Kidney (tissue), 14 donors: ENCODE data around the gene CCAR1. TPM values are rescaled to one million over a fixed set of nuclear protein-coding genes. Genes with fewer than 3 reads are reported as not detected.

Source experiments
- DNase-seq, 5 donors: peaks; one replicate each; pipeline ENCODE4 v3.0.0-alpha.2; 2013 to 2020
- FAIRE-seq: peaks from 2 replicates; lab custom pipeline; 2012; peaks lifted over from hg19 to GRCh38; lab: Jason Lieb, UNC
- H3K27ac ChIP-seq, 2 donors: one replicate each; pipeline ENCODE4 v1.7.0; 2013; ENCODE audit warnings: low read depth in 2 of 2, low read length in 2 of 2, inconsistent platforms in 1 of 2
- H3K27me3 ChIP-seq: one replicate; pipeline ENCODE4 v1.7.1; 2013; ENCODE audit warnings: low read length, inconsistent platforms; ENCODE audit not compliant: control insufficient read depth, insufficient read depth
- H3K36me3 ChIP-seq, 3 donors: one replicate each; pipeline versions ENCODE4 v1.7.0 to v1.7.1; 2013; ENCODE audit warnings: low read length in 3 of 3, control low read depth in 1 of 3, inconsistent platforms in 1 of 3; ENCODE audit not compliant: insufficient read depth in 3 of 3, control insufficient read depth in 2 of 3
- H3K4me1 ChIP-seq, 3 donors: one replicate each; pipeline versions ENCODE4 v1.7.0 to v1.7.1; 2013; ENCODE audit warnings: low read length in 3 of 3, inconsistent platforms in 1 of 3, low read depth in 1 of 3; ENCODE audit not compliant: control insufficient read depth in 2 of 3, insufficient read depth in 2 of 3
- H3K4me3 ChIP-seq, 3 donors: one replicate each; pipeline versions ENCODE4 v1.7.0 to v1.8.1; 2013; ENCODE audit warnings: low read length in 3 of 3, control low read depth in 1 of 3, inconsistent platforms in 1 of 3
- H3K9ac ChIP-seq, 3 donors: one replicate each; pipeline versions ENCODE4 v1.7.0 to v1.7.1; 2013; ENCODE audit warnings: low read length in 3 of 3, control low read depth in 1 of 3, inconsistent platforms in 1 of 3
- H3K9me3 ChIP-seq, 3 donors: one replicate each; pipeline versions ENCODE4 v1.7.0 to v1.7.1; 2013; ENCODE audit warnings: low read length in 3 of 3, control low read depth in 1 of 3, inconsistent platforms in 1 of 3; ENCODE audit not compliant: control insufficient read depth in 2 of 3, insufficient read depth in 1 of 3
- intact Hi-C: fragments of 100-400 bp; cut with DNase I; formaldehyde crosslinking; loops from one replicate; pipeline ENCODE4 v1.11.1; 2022
- polyA plus RNA-seq: library from polyadenylated mRNA; stranded (reverse); fragments of 350-450 nt; fragmentation: Illumina TruSeq; extraction: RNeasy Lipid Tissue Mini Kit (QIAGEN cat#74804); gene quantifications from one replicate; pipeline ENCODE4 v1.2.3, GENCODE V29; 2014; ENCODE audit warnings: low read depth, low replicate concordance; ENCODE audit not compliant: insufficient read depth
- total RNA-seq: library from RNA; stranded (reverse); fragmentation: NEBNext Ultra II Directional; extraction: Animal tissue kit (Norgen Biotek cat#: 25700); gene quantifications from one replicate; pipeline ENCODE4 v1.2.1, GENCODE V29; 2021
- TF ChIP-seq, protein P1 (sequence below): IDR thresholded peaks from 3 replicates; pipeline ENCODE4 v1.5.1; 2012; ENCODE audit warnings: mild to moderate bottlenecking, moderate library complexity, borderline replicate concordance; ENCODE audit not compliant: insufficient read depth; ENCODE audit errors: extremely low read depth
- donor health status: control.
- donor health status: control.
- donor health status: control.
- donor health status: control.
- donor health status: control.
- donor health status: DM: yes; HTN: yes; CAD: no.
- donor health status: Normal renal cell carcinoma (clear cell type).

CCAR1 gene
- total and polyA plus RNA-seq, 2 donors from 2014 or later = 45.2 to 54.4 TPM

DNA sequence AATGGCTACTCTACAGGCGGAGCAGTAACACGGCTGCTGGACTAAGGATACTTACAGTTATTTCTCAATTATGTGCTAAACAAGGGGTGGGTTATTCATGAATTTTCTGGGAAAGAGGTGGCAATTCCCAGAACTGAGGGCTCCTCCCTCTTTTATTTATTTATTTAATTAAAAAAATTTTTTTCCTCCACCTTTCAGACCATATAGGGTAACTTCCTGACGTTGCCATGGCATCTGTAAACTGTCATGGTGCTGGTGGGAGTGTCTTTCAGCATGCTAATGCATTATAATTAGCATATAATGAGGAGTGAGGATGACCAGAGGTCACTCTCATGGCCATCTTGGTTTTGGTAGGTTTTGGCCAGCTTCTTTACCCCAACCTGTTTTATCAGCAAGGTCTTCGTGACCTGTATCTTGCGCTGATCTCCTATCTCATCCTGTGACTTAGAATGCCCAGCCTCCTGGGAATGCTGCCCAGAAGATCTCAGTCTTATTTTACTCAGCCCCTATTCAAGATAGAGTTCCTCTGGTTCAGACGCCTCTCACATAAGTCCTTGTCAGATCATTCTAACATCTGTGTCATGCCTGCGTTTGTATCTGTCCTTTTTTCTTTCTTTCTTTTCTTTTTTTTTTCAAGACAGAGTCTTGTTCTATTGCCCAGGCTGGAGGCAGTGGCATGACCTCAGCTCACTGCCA lies 90.4 kb downstream of the CCAR1 start:
- Histone ChIP-seq H3K9me3 (no peaks in the 10 kb centered on the region), H3K27ac (no peak overlapping the region), H3K9ac (no peak overlapping the region), H3K4me1 (no peaks in the 10 kb centered on the region), H3K4me3 (no peak overlapping the region), H3K36me3 (no peaks in the 10 kb centered on the region), H3K27me3 (no peaks in the 10 kb centered on the region)
- DNase-seq (no peak), FAIRE-seq (no peak)
- TF ChIP-seq, protein P1, sequence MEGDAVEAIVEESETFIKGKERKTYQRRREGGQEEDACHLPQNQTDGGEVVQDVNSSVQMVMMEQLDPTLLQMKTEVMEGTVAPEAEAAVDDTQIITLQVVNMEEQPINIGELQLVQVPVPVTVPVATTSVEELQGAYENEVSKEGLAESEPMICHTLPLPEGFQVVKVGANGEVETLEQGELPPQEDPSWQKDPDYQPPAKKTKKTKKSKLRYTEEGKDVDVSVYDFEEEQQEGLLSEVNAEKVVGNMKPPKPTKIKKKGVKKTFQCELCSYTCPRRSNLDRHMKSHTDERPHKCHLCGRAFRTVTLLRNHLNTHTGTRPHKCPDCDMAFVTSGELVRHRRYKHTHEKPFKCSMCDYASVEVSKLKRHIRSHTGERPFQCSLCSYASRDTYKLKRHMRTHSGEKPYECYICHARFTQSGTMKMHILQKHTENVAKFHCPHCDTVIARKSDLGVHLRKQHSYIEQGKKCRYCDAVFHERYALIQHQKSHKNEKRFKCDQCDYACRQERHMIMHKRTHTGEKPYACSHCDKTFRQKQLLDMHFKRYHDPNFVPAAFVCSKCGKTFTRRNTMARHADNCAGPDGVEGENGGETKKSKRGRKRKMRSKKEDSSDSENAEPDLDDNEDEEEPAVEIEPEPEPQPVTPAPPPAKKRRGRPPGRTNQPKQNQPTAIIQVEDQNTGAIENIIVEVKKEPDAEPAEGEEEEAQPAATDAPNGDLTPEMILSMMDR = no peak
- intact Hi-C loops = no loop called here

DNA sequence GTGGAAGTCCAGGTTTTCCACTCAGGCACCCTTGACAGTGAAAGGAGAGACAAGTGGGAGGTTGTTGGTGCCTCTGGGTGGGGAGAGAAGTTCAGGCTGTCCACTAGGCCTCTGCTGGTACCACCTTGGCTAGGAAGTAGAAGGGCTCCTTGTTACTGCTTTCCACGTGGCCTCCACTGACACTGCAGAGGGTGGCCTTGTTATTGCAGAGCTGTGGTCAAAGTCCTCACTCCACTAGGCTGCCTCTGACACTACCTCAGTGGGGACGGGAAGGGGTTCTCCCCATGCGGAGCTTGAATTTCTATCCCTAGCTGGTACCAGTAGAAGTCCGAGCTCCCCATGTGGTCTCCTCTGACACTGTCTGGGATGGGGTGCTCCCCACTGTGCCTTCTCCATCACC lies 91.4 kb downstream of the CCAR1 start:
- Histone ChIP-seq H3K27me3 (no peaks in the 10 kb centered on the region), H3K36me3 (no peaks in the 10 kb centered on the region), H3K9ac (no peak overlapping the region), H3K4me3 (no peak overlapping the region), H3K4me1 (no peaks in the 10 kb centered on the region), H3K27ac (no peak overlapping the region), H3K9me3 (no peaks in the 10 kb centered on the region)
- intact Hi-C loops = no loop called here
- TF ChIP-seq, protein P1 = no peak
- FAIRE-seq (no peak), DNase-seq (no peak)

DNA sequence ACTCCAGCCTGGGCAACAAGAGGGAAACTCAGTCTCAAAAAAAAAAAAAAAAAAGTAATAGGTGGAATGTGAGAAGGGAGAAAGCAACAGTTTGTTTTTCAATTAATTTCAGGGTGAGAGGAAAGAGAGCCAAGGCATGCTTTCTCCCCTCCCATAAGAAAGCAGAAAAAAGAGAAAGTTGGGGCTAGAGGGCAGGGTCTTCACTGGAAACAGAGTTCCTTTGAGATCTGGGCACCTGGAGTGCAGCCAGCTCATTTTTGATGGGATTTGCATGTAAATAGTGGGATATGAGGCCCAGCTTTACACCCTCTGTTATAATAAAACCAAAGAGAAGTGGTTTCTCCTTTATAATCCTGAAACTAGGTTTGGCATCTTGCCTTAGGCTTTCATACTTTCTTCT lies 92.5 kb downstream of the CCAR1 start:
- TF ChIP-seq, protein P1 = no peak
- DNase-seq (peak in 1 of 5 donors; percentile 14), FAIRE-seq (no peak)
- intact Hi-C loops = no loop called here
- Histone ChIP-seq H3K27me3 (no peaks in the 10 kb centered on the region), H3K27ac (no peak overlapping the region), H3K4me1 (no peaks in the 10 kb centered on the region), H3K9me3 (no peaks in the 10 kb centered on the region), H3K9ac (no peak overlapping the region), H3K4me3 (no peak overlapping the region), H3K36me3 (no peaks in the 10 kb centered on the region)
